Hematopoietic multipotent progenitor cell treated with erythropoietin and hydrocortisone succinate and interleukin-3 and kit ligand, for 8 days (in vitro differentiated cells): ENCODE data around the gene SKI.
"Not testable (repeated sequence)": the region's sequence is repeated elsewhere in the genome, so short reads cannot be mapped to it uniquely, and the experiment has no call there.

Experiments used
- DNase-seq: peaks from one replicate; pipeline ENCODE4 v3.0.0-alpha.2; 2015

The SKI gene

GRCh38 chr1:2328676-2329455, 100.7 kb downstream of the SKI start:
- no peak for DNase-seq

GRCh38 chr1:2330035-2330434, 101.9 kb downstream of the SKI start:
- DNase-seq, result no peak

- DNase-seq, result no peak
Observed at GRCh38 chr1:2330519-2331199, 102.5 kb downstream of the SKI start.

GRCh38 chr1:2331200-2331544, 103.1 kb downstream of the SKI start:
- no peak for DNase-seq

DNA sequence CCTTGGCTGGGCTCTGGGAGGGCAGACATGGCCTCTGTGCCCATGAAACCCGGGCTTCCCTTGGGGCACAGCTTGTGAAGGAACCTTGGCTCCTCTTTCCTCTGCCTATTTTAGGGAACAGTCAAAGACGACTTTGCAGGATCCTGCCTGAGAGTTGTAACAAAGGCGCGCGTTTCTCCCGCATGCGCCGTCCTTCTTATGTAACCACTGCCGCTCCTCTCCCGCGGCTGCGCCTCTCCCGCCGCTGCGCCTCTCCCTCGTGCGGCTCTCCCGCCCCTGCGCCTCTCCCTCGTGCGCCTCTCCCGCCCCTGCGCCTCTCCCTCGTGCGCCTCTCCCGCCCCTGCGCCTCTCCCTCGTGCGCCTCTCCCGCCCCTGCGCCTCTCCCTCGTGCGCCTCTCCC, 103.5 kb downstream of the SKI start:
- DNase-seq, result not testable (repeated sequence)

GRCh38 chr1:2334366-2334765, 106.2 kb downstream of the SKI start:
- no peak for DNase-seq

- DNase-seq, result no peak
Observed at GRCh38 chr1:2334883-2335534, 106.9 kb downstream of the SKI start.

GRCh38 chr1:2335721-2336455, 107.8 kb downstream of the SKI start:
- DNase-seq, result no peak

DNA sequence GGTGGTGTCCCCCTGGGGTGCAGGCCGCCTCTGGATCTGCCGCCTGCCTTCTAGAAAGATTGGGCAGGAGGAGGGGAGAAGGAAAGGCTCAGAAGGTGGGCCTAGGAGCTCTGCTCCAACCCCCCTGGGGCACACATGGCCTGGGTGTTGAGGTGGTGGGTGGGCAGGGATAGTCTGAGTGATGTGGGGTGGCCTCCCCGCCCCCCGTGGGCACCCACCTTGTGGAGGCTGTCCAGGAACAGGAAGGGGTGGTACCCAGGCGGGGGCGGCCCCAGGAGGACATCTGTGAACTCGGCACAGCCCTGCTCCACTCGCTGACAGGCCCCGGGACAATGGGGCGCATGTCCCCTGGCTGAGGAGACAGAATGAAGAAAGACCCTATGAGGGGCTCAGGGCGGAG, 108.4 kb downstream of the SKI start:
- DNase-seq, result no peak

GRCh38 chr1:2337081-2337480, 109.0 kb downstream of the SKI start:
- DNase-seq, result no peak

DNA sequence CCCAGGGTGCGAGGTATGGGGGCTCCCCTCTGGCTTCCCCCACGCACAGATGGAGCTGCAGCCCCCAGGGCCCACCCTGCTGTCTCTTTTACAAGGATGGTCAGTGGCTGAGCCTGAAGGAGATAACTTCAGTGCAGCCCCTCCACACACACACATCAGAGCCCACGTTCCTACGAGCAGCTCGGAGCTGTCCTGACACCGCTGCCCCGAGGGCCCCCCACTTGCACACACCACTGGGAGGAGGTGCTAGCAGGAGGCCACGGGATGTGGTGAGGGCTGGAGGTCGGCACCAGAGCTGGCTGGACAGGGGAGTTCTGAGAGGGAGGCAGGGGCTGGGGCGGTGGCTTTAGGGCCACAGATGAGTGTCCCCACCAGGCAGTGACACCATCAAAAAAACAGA, 109.4 kb downstream of the SKI start:
- DNase-seq, result no peak

GRCh38 chr1:2339206-2340085, 111.3 kb downstream of the SKI start:
- no peak for DNase-seq

DNA sequence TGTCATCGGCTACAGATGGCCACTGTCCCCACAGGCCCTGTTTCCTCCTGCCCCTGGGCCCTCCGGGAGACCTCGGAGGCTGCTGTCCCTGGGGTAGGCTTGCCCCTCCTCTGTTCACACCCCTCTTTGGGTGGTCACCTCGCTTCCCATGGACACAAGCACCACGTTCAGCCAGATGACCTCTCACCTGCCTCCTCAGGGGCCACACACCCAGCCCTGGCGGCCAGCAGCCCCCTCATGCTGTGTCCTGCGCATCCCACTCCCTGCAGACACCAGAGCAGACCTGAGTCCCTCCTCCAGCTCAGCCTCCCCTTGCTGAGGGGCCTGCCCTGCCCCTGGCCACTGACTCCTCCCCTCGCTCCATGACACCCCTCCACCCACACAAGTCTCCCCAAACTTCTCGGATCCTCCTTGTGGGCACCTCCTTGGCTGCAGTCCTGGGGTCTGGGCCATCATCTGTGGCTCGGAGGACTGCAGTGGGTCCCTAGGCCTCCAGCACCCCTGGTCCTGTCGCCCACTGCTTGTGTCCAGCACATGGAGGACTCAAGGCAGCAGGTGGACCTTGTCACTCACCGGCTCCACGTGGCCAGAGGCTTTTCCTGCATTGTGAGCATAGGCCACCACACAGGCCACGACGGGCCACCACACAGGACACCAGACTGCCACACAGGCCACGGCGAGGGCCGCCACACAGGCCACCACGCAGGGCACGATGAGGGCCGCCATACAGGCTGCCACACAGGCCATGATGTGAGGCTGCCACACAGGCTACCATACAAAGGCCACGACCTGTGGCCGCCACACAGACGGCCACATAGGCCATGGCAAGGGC, 112.2 kb downstream of the SKI start:
- DNase-seq, result no peak

DNA sequence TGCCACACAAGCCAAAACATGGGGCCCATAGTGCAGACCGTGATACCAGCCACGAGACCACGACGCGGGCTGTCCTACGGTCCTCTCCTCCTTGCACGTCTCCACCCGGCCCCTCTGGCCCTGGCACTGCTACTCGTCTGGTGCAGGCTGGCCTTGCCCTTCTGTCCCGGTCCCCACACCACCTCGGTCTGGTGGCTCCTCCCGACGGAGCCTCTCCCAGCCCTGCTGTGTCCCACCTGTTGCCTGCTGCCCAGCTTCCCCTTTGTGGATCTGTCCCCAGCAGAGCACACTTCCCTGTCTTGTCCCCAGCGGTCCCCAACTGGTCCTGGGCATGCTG, 112.8 kb downstream of the SKI start:
- no peak for DNase-seq

GRCh38 chr1:2341706-2342383, 113.7 kb downstream of the SKI start:
- DNase-seq, result no peak

GRCh38 chr1:2342384-2343022, 114.4 kb downstream of the SKI start:
- DNase-seq, result no peak

DNA sequence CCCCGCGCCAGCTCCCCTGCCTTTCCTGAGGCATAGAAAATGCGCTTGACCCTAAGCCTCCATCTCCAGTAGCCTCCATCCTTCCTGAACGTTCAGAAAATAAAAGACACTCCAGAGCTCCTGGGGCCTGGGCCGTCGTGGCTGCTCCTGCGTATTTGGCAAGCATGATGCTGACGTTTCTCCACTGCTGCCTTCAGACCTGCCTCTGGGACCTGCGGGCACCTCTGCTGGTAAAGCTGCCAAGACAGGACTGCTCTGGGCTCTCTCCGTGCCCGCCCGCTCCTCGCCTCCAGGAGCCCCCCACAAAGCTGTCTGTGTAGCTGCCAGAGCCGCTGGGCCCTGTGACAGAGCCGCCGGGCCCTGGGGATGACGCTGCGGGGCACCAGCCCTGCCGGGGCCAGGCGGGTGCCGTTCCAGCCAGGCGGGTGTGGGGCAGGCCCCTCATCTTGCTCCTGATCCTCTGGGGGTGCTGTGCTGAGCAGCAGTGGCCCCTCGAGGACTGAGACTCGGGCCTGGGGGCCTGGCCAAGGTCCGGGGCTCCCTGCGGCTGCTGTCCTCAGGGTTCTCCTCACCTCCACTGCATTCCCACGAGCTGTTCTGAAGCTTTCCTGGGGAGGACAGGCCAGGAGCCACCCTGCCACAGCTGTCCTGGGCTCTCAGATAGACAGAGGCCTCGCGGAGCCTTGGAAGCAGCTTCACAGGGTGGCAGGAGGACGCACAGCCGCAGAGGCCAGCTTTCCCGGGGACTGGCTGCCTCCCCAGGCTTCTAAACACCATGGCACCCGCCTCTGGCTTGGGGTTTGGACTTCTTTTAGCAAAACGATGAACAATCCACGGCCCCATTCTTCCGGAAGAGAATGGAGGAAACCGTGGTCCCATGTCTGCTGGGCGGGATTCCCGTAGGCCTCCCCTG, 115.2 kb downstream of the SKI start:
- no peak for DNase-seq

GRCh38 chr1:2344121-2344681, 116.1 kb downstream of the SKI start:
- no peak for DNase-seq

- DNase-seq, result no peak
Observed at GRCh38 chr1:2344744-2345296, 116.7 kb downstream of the SKI start.
